Astrocyte (in vitro differentiated cells and primary cell): ENCODE results near the gene RNF223.

ENCODE experiments used
- EZH2 ChIP-seq: IDR thresholded peaks from 2 replicates; pipeline ENCODE4 v1.6.1; 2012; ENCODE audit warnings: mild to moderate bottlenecking, low read length, inconsistent platforms; ENCODE audit not compliant: insufficient read depth
- TF ChIP-seq, protein P1 (sequence below): IDR thresholded peaks from 2 replicates; pipeline ENCODE4 v1.5.1; 2011; ENCODE audit warnings: low read depth, mild to moderate bottlenecking, inconsistent platforms, low read length, moderate library complexity; ENCODE audit not compliant: insufficient read depth

- TF ChIP-seq, protein P1, sequence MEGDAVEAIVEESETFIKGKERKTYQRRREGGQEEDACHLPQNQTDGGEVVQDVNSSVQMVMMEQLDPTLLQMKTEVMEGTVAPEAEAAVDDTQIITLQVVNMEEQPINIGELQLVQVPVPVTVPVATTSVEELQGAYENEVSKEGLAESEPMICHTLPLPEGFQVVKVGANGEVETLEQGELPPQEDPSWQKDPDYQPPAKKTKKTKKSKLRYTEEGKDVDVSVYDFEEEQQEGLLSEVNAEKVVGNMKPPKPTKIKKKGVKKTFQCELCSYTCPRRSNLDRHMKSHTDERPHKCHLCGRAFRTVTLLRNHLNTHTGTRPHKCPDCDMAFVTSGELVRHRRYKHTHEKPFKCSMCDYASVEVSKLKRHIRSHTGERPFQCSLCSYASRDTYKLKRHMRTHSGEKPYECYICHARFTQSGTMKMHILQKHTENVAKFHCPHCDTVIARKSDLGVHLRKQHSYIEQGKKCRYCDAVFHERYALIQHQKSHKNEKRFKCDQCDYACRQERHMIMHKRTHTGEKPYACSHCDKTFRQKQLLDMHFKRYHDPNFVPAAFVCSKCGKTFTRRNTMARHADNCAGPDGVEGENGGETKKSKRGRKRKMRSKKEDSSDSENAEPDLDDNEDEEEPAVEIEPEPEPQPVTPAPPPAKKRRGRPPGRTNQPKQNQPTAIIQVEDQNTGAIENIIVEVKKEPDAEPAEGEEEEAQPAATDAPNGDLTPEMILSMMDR = no peak
- no peak for TF ChIP-seq EZH2
Observed at GRCh38 chr1:1114431-1114830, 40.3 kb upstream of the RNF223 start.
